Activated T-cell treated with anti-CD3 and anti-CD28 coated beads for 48 hours (primary cell): ENCODE data around the gene CCDC12.
A peak's percentile ranks its signal among the peaks of the same experiment; 100 is the strongest.
"Not testable (repeated sequence)": the region's sequence is repeated elsewhere in the genome, so short reads cannot be mapped to it uniquely, and the experiment has no call there.

Experiments used
- DNase-seq: peaks from one replicate; pipeline ENCODE4 v3.0.0-alpha.2; 2020; ENCODE audit warnings: low read depth

The CCDC12 gene

DNA sequence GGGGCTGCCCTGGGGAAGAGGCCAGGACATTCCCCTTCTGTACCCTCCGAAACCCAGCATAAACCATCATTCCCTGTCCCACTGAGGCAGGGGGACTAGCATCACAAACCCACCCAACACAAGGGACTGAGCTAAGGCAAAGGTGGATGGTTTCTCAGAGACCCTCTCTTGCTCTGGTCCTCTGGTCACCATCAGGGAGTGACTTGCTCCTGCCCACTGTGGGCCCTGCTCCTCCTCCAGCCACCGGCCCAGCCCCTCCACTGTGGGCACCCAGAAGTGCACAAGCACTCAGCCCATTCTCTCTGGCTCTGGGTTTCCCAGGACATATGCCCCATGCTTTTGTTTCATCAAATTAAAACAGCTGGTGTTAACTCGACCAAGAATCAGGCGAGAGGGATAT, 54.1 kb downstream of the CCDC12 start:
- DNase-seq = no peak

DNA sequence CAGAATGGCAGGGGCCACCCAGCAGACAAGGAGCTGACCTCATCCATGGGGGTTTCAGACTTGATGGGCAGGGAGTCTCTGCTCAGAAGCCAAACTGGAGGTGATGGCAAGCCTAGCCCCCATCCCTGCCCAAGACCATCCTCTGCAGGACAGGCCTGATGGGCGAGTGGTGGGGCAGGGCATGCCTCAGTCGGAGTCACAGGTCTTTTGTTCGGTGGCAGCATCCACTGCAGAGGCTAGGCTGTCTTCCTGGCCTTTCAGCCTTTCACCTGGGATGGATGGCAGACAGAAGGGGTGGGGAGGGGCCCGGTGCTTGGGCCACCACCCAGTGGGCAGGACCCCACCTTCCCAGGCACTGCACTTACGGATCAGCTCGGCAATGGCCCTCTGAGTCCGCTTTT, 54.7 kb downstream of the CCDC12 start:
- no peak for DNase-seq

DNA sequence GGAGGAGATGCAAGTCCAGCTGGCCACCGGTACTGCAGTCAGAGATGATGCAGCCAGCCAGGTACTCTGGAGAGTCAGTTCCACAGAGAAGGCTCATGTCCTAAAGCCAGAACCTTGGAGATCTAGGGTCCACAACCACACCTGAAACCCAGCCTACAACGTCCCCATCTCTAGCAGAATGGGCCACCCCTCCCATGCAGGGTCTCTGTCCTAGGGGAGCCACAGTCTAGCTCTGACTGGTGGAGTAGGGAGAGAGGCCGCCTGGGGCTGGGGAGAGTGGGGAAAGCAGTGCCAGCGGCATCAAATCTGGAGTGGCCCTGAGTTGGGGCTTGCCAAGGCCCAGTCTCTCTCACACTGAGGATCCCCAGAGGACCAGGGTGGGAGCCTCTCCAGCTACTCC, 55.5 kb downstream of the CCDC12 start:
- no peak for DNase-seq

DNA sequence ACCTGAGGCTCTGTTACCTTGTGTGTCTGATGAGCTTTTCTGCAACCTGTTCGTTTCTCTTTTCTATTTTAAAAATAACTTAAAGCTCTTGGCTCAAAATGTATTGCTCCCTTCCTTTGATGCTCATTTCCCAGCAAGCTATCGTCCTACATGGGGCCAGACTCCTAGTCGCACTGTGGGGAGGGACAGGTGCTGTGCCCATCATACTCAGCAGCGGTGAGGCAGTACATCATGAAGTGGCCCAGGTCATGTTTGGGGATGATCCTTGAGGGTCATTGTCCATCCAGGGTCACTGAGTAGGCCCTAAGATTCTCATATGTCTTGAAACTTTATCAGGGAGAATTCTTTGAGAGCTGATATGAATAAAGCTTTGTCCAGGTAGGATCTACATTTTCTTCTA, 57.9 kb downstream of the CCDC12 start:
- DNase-seq = no peak

DNA sequence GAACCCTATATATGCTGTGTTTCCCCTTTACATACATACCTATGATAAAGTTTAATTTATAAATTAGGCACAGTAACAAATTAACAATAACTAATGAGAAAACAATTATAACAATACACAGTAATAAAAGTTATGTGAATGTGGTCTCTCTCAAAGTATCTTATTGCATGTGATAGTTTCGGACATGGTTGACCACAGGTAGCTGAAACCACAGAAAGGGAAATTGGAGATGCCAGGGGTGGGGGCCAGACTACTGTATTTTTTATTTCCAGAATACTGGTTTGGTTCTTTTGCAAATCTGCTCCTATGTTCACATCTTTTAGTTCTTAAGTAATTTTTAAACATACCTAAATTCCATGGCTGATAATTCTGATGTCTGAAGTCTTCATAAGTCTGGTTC, 58.3 kb downstream of the CCDC12 start:
- no peak for DNase-seq

DNA sequence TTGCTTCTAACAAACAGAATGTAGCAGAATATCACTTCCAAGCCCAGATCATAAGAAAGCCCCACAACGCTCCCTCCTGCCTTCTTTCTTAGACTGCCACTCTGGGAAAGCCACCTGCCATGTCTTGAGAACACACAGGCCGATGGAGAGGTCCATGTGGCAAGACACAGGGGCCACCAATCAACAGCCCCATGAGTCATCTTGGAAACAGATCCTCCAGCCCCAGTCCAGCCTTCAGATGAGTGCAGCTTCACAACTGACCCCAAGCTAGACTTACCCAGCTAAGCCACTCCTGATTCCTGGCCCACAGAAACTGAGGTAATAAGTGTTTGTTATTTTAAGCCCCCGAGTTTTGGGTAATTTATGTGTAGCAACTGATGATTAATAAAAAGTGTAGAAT, 59.3 kb downstream of the CCDC12 start:
- no peak for DNase-seq

DNA sequence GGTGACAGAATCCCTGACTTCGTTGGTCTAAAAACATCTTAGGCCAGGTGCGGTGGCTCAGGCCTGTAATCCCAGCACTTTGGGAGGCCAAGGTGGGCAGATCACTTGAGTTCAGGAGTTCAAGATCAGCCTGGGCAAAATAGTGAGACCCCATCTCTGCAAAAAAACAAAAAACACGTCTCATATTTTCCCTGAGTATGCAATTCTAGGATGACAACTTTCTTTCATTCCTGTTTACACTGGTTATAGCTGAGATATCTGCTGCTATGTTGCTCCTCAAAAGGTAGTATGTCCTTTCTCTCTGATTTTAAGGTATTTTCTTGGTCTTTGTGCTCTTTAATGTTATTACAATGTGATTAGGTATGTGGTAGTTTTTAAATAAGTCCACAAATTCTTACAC, 59.7 kb downstream of the CCDC12 start:
- DNase-seq = no peak

DNA sequence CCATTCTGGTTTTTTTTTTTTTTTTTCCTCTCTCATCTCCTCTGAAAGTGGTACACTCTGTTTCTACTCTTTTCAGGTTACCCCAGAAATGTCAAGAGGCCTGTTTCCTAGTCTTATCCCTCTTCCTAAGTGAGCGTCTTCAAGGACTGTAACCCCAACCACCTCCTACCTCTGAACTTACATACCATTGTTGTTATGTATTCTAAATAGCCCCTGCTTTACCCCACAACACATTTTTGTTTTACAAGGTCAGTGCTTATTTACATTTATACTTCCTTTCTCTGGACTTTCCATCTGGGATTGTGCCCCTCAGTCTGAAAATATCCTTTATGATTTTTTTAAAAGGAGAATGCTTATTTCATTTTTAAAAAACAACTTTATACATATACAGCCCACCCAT, 60.3 kb downstream of the CCDC12 start:
- no peak for DNase-seq

DNA sequence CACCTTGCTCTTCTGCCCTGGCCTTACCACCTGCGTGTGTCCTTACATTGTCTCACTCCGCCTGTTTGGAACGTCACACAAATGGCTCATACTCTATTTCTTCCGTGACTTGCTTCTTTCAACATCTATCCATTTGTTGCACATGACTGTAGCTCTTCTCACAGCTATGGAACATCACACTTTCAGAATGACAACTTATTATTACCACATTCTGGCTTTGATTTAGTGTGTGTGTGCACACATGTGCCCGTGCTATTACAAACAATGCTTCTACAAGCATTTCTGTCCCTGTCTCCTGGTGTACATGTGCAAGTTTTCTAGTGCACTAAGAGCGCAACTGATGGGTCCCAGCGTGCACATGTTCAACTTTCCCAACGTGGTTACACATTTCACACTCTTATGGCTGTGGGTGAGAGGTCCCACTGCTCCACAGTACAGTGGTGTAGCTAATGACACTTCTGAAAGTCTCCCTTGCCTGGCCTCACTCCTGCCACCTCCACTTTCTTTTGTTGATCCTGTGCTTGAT, 61.2 kb downstream of the CCDC12 start:
- DNase-seq = no peak

DNA sequence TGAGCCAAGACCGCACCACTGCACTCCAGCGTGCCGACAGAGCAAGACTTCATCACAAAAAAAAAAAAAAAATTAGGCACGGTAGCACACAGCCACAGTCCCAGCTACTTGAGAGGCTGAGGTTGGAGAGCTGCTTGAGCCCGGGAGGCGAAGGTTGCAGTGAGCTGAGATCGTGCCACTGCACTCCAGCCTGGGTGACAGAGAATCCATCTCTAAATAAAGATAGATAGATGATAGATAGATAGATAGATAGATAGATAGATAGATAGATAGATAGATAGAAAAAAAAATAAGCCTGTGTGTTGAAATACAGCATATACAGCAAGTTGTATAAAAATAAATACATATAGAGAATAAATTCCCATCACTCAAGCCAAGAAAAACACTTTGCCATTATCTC, 61.7 kb downstream of the CCDC12 start:
- no peak for DNase-seq

DNA sequence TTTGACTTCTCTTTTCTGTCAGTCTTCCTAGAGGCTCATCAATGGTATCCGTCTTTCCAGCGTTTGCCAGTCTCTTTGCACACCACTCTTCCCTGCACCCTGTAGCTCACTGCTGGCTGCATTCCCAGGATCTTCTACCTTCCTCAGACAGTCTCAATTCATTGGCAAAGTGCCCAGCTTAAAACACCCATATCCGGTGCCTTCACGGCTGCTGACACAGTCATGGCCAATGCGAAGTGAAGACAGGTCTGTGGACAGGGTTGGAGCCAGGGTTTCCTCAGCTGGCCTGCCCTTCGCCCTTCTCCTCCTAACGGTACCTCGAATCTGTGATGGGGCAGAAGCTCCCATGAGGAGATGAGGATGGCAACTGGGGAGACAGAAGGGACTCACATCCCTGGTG, 62.9 kb downstream of the CCDC12 start:
- no peak for DNase-seq

DNA sequence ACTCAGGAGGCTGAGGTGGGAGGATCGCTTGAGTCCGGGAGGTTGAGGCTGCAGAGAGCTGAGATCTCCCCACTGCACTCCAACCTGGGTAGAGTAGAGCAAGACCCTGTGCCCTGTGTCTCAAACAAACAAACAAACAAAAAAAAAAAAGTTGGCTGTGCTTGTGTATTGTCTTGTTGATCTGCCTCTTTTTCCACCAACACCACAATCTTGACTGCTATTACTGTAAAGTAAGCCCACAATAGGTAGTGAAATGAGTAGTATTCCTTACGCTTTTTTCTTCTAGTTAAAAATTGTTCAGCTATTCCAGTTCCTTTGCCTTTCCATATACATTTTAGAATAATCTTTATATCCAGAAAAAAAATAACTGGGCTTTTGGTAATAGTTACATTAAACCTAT, 63.6 kb downstream of the CCDC12 start:
- DNase-seq = no peak

DNA sequence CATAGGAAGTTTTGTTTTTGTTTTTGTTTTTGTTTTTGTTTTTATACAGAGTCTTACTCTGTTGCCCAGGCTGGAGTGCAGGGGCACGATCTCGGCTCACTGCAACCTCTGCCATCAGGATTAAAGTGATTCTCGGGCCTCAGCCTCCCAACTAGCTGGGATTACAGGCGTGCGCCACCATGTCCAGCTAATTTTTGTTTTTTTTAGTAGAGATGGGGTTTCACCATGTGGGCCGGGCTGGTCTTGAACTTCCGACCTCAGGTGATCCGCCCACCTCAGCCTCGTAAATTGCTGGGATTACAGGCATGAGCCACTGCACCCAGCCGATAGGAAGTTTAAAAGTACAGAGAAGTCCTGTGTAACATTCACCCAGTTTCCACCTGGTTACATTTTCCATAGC, 65.6 kb downstream of the CCDC12 start:
- not testable (repeated sequence) for DNase-seq

DNA sequence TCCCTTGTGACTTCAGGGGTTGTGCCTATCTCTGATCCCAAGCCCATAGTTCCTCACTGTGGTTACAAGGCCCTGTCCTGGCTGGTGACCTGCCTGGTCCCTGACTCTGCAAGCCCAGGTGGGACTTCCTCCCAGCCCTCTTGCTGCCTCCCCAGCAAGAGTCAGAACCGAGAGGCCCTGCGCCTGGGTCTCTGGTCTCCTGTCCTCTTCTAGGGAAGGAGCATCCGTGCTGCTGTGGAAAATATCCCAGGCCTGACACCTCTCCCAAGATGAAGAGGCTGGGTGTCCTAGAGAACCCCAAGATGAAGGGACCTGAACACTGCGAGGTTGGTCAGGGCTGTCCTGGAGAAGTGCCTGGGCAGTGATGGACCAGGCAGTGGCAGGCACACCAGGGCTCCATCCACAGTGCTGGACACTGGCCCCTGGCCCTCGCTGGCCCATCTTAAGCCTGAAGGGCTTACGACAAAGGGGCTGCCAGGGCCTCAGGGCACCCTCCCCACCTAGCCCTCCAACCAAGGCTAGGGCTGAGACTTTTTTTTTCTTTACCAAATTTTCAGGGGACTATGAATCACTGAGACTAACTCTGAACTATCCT, 66.3 kb downstream of the CCDC12 start:
- DNase-seq = no peak

DNA sequence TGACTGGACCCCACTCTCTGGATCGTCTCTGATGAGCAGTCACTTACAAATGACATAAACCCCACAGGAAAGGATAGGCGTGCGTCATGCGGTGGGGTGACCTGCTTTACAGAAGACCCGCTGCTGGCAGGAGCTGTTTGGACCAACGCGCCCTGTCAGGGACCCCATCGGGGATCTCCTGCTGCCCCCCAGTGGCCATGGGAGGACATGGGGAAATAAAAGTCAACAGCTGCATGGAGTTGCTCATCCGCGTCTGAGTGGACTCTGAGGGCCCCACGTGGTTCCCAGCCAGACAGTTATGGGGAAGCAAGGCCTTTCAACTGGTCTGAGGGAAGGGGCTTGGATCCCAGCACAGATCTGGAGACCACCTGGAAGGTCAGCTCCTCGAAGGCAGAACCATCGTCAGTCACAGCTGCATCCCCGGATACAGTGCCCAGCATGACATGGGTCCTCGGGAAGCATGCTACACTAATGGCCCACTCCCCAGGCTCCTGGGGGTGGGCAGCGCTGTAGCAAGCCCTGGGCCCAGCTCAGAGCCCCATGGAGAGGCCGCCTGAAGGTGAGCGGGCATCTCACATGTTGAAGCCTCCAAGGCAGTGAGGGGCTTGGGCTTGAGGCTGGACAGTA, 66.9 kb downstream of the CCDC12 start:
- DNase-seq = peak; percentile 77

DNA sequence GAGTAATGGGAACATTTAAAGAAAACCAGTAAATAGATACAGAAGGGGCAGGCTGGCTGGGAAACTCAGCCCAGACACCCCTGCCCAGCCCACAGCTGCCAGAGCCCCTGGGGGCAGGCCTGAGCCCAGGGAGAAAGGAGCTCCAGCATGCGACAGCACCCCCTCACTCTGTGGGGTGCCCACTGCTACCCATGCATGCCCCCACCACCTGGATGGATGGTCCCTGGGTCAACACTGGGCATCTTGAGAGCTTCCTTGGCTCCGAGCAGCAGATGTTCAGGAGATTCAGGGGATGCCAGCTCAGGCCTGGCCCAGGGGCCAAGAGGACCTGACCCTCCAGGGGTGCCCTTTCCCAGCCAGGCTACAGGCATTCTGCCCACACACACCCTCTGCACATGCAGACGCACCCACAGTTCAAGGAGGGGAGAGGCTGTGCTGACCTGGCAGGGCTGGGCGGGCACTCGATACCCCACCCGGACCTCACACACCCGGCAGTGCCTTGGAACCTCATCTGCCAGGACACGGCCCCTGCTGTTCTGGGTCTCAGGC, 67.5 kb downstream of the CCDC12 start:
- no peak for DNase-seq

DNA sequence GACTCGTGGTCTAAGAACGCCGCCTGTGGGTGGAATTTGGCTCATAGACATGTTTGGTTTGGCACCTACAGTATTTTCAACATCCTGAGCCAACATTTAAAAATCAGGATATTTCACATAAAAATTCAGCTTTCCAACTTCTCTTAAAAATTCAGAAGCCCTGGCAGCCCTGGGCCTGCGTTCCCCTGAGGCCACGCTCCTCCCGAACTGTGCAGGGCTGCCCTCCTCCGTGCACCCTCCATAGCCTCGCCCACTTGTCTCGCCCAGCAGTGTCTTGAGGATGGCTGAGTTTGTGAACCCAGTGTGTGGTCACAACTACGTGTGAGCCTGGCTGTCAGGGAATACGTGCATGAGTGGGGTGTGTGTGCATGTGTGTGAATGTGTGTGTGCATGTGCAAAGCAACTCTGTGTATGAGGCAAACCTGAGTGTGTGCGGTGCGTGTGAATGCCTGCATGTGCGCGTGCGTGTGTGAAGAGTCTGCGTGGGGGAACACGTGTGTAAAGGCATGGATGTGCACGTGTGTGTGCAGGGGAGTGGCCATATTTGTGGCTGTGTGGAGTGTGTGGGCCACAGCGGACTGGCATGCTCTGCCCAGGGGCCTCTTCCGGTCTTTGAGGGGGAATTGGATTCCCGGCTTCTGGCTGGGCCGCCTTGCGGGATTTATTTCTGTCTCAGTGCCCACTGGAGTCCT, 68.1 kb downstream of the CCDC12 start:
- DNase-seq = no peak

DNA sequence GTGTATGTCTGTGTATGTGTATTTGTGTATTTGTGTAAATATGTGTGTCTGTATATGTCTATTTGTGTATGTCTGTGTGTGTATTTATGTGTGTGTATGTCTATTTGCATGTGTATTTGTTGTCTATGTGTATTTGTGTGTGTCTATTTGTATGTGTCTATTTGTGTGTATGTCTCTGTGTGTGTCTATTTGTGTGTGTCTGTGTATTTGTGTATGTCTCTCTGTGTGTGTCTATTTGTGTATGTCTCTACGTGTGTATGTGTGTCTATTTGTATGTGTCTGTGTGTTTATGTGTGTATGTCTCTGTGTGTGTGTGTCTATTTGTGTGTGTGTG, 68.6 kb downstream of the CCDC12 start:
- DNase-seq = no peak

DNA sequence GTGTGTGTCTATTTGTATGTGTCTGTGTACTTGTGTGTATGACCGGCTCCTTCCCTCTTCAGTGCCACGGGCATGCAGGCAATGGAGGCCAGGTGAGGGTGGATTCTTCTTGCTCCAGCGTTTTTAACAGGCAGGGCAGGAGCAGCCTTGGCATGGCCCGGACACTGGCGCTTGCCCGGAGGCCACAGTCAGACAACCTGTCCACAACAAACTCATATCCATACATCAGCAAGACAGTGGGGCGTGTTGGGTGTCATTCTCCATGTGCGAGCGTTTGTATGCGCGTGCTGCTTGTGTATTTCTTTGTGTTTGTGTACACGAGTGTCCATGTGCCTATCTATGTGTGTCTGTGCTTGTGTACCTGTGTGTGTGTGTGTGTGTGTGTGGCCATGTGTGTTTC, 69.3 kb downstream of the CCDC12 start:
- DNase-seq = no peak

DNA sequence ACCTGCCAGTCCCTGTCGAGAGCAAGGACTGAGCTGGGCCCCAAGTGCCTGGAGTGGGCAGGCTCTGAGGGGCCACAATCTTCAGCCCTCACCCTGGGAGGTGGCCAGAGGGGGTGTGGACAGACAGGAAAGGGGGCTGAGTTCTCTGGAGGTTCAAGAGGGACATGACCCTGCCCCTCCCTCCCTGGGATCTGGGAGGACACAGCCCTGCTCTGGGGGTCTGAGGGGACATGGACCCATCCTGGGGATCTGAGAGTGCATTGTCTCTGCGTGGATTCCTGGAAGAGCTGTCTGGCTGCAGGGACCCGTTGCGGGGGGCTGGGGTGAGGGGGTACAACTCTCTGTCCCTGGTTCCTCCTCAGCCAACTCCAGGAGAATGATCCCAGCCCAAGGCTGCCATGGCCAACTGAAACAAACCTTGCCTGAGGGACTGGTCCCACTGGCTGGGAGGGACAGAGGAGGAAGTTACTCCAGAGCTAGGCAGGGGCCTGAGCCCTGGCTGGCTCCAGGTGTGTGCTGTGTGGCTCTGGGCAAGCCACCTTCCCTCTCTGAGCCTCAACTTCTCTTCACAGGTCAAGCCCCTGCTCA, 70.0 kb downstream of the CCDC12 start:
- DNase-seq = no peak

DNA sequence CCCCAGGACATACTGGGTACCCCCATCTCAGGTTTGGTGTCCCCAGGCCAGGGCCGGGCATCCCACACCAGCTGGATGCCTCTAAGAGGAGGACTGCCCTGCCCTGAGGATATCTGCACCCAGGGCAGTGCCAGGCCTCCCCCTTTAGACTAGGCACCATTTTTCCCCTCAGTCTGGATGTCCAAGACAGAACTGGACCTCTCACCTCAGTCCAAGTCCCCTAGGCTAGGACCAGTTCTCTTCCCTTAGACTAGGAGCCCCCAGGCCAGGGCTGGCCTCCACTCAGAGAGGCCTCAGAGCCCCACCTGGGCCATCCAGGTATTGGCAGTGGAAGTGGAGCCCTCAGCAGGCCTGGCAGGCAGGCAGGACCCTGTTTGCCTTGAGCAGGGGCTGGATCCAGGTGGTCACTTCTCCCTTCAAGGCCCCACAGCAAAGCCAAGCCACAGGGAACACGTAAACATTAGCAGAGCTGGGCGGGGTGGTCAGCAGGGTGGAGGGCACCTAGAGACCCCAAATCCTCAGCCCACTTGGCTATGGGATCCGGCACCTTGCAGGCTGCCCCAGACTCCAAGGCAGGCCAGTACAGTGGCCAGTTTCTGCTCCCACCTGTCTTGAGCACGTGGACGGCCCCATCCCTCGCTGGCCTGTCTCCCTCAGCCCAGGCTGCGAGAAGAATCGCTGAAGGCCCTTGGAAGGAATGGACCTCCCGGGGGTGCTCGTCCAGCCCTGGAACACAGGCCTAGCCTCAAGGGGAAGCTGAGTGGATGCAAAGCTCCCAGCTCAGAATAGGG, 70.7 kb downstream of the CCDC12 start:
- DNase-seq = no peak

DNA sequence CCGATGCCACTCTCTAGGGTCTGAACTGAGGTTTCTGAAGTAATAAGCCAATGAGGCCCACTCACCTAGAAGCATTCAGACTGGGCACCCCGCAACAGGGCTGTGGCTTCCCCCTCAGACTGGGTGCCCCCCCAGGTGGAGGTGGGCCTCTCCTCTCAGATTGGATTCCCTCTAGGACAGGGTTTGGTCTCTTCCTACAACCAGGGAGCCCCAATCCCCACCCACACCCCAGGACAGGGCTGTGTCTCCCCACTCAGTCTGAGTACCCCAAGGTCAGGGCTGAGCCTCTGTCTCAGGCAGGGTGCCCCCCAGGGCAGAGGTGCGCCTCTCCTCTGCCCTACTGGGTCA, 71.4 kb downstream of the CCDC12 start:
- no peak for DNase-seq
